ENCODE data around the gene EFHD1.

The EFHD1 gene

GRCh38 chr2:232636788-232637420 is 3.5 kb downstream of the EFHD1 start:
- Histone ChIP-seq H3K36me3 (ENCODE audit: control insufficient read depth, low read length) (no peaks in the 10 kb centered on the region), H3K27me3 (ENCODE audit: control insufficient read depth, low read length) (peaks cover 19% of the 10 kb centered on the region), H4K20me1 (ENCODE audit: control insufficient read depth, insufficient read depth, low read depth, low read length) (no peaks in the 10 kb centered on the region), H3K4me1 (ENCODE audit: control insufficient read depth, low read length) (no peaks in the 10 kb centered on the region), H3K27ac (ENCODE audit: low read depth, low read length) (no peak overlapping the region), H3K9me3 (ENCODE audit: control insufficient read depth, insufficient read depth, low read length) (no peaks in the 10 kb centered on the region), H3K4me2 (ENCODE audit: low read length) (no peak overlapping the region), H3K4me3 (ENCODE audit: low read length) (no peak overlapping the region), H3K9me2 (replicated peaks; ENCODE audit: control insufficient read depth, low read length) (no peaks in the 10 kb centered on the region), H3K79me2 (ENCODE audit: control insufficient read depth, low read length) (no peaks in the 10 kb centered on the region), H3F3A (ENCODE audit: control insufficient read depth, insufficient read depth) (no peaks in the 10 kb centered on the region)
- no peak for TF ChIP-seq EZH2phosphoT487 (IDR thresholded peaks at IDR 0.05; ENCODE audit: borderline replicate concordance, low read length)
- no peak for TF ChIP-seq CTCF (IDR thresholded peaks at IDR 0.05; ENCODE audit: low read depth, low read length, poor library complexity, severe bottlenecking)

DNA sequence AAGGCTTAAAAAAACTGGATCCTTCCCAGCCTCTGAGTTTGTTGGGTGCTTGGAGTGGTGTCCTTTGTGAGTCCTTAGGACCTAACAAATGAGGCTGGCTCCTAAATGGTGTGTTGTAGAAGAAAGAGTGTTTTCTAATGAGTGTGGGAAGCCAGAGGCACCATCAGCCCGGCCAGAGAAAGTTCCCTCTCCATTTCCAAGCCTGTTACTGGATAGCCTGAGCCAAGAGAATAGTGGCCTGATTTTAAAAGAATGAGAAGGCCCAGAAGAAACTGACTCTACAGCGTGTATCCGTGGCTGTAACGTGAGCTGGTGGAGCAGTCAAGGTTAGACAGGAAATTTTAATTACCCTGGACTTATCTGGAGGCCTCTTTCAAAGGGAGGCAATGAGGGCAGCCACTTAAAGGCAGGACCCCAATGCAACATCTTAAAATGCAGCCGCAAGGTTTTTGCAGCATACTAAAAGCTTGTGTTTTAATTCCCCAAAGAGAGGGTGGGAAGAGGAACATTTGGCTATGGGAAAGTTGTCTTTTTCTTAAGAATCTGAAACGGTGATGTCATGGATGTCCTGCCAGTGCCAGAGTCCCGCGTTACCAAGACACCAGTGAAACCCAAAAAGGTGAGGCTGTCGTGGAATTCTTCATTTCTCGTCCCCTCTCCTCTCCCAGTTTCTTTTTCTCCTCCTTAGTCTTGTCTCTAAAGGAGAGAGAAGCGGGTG is 4.6 kb downstream of the EFHD1 start:
- Histone ChIP-seq H3K79me2 (ENCODE audit: control insufficient read depth, low read length) (no peaks in the 10 kb centered on the region), H3K4me2 (ENCODE audit: low read length) (no peak overlapping the region), H3K27ac (ENCODE audit: low read depth, low read length) (no peak overlapping the region), H3K4me1 (ENCODE audit: control insufficient read depth, low read length) (no peaks in the 10 kb centered on the region), H3K36me3 (ENCODE audit: control insufficient read depth, low read length) (no peaks in the 10 kb centered on the region), H3K9me2 (replicated peaks; ENCODE audit: control insufficient read depth, low read length) (no peaks in the 10 kb centered on the region), H3F3A (ENCODE audit: control insufficient read depth, insufficient read depth) (no peaks in the 10 kb centered on the region), H4K20me1 (ENCODE audit: control insufficient read depth, insufficient read depth, low read depth, low read length) (no peaks in the 10 kb centered on the region), H3K27me3 (ENCODE audit: control insufficient read depth, low read length) (peaks cover 10% of the 10 kb centered on the region), H3K4me3 (ENCODE audit: low read length) (no peak overlapping the region), H3K9me3 (ENCODE audit: control insufficient read depth, insufficient read depth, low read length) (no peaks in the 10 kb centered on the region)
- TF ChIP-seq CTCF (IDR thresholded peaks at IDR 0.05; ENCODE audit: low read depth, low read length, poor library complexity, severe bottlenecking) (no peak), EZH2phosphoT487 (IDR thresholded peaks at IDR 0.05; ENCODE audit: borderline replicate concordance, low read length) (no peak)

DNA sequence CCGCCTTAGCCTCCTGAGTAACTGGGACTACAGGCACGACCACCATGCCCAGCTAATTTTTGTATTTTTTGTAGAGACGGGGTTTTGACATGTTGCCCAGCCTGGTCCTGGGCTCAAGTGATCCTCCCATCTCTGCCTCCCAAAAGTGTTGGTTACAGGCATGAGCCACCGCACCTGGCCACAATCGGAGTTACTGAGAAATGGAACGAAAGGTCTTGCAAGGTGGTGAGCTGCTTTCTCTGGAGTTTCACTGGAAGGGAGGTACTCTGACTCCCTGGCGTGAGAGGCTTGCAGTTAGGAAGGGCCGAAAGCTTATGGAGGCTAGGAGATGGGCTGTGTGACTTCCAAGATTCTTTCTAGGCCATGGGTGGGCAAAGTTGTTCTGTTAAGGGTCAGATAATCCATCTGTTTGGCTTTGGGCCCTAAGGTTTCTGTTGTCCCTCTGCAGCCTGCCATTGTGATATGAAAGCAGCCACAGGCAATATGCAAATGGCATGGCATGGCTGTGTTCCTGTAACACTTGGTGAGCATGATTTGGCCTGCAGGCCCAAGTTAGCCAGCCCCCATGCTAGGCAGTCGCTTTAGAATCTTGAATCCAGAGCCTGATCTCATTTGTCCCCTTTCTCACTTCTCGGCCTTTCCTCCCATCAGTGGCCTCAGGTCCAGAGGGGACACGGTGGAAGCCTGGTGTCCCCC is 7.9 kb downstream of the EFHD1 start:
- TF ChIP-seq CTCF (IDR thresholded peaks at IDR 0.05; ENCODE audit: low read depth, low read length, poor library complexity, severe bottlenecking), result no peak
- no peak for TF ChIP-seq EZH2phosphoT487 (IDR thresholded peaks at IDR 0.05; ENCODE audit: borderline replicate concordance, low read length)
- H3K79me2 ChIP-seq (ENCODE audit: control insufficient read depth, low read length), result no peaks in the 10 kb centered on the region
- H3K4me2 ChIP-seq (ENCODE audit: low read length), result no peak overlapping the region

More for the DNA sequence above, 7.9 kb downstream of the EFHD1 start:
- Histone ChIP-seq H3K4me1 (ENCODE audit: control insufficient read depth, low read length) (no peaks in the 10 kb centered on the region), H3K27me3 (ENCODE audit: control insufficient read depth, low read length) (peaks cover 5% of the 10 kb centered on the region; the same call in 1 of the 2 replicates), H3K4me3 (ENCODE audit: low read length) (no peak overlapping the region), H3K9me2 (replicated peaks; ENCODE audit: control insufficient read depth, low read length) (no peaks in the 10 kb centered on the region), H3K9me3 (ENCODE audit: control insufficient read depth, insufficient read depth, low read length) (no peaks in the 10 kb centered on the region), H3F3A (ENCODE audit: control insufficient read depth, insufficient read depth) (no peaks in the 10 kb centered on the region), H4K20me1 (ENCODE audit: control insufficient read depth, insufficient read depth, low read depth, low read length) (no peaks in the 10 kb centered on the region), H3K27ac (ENCODE audit: low read depth, low read length) (no peak overlapping the region), H3K36me3 (ENCODE audit: control insufficient read depth, low read length) (no peaks in the 10 kb centered on the region)

Measured in DOHH2 (cell line).